K562 (cell line): ENCODE data around the gene FBXL12. TPM values are rescaled to one million over a fixed set of nuclear protein-coding genes. Genes with fewer than 3 reads are reported as not detected.

ENCODE experiments used
- ARID4B ChIP-seq: sonication (generic); formaldehyde crosslinking; IDR thresholded peaks from 2 replicates; pipeline ENCODE4 v1.8.0; 2022; ENCODE audit warnings: mild to moderate bottlenecking, missing genetic modification reagents
- ATF1 ChIP-seq, 2 experiments: fragments of 450-650 bp in 1 of 2; IDR thresholded peaks; 2 replicates each; pipeline ENCODE4 v1.6.1; 2016; ENCODE audit warnings: missing compliant biosample characterization in 1 of 2, missing genetic modification characterization in 1 of 2
- E2F3 ChIP-seq: fragments of 250-450 bp; sonication (Bioruptor Pico); IDR thresholded peaks from 2 replicates; pipeline ENCODE4 v1.4.0; 2020; ENCODE audit warnings: mild to moderate bottlenecking
- EHMT2 ChIP-seq: fragments of 450-650 bp; IDR thresholded peaks from 2 replicates; pipeline ENCODE4 v1.6.1; 2018; ENCODE audit warnings: antibody characterized with exemption
- GTF2B ChIP-seq: IDR thresholded peaks from 2 replicates; pipeline ENCODE4 v1.6.1; 2011; ENCODE audit not compliant: insufficient read length; ENCODE audit errors: extremely low read depth
- HDAC8 ChIP-seq: fragments of 450-650 bp; IDR thresholded peaks from 2 replicates; pipeline ENCODE4 v1.6.1; 2016; ENCODE audit warnings: mild to moderate bottlenecking, missing genetic modification characterization, moderate library complexity, missing compliant biosample characterization
- HNRNPH1 ChIP-seq: fragments of 200-400 bp; formaldehyde crosslinking; optimal IDR thresholded peaks from 2 replicates; pipeline ENCODE3; 2017; ENCODE audit warnings: low read depth, mild to moderate bottlenecking, low read length, moderate library complexity
- MCM2 ChIP-seq: fragments of 450-650 bp; IDR thresholded peaks from 2 replicates; pipeline ENCODE4 v1.6.1; 2017; ENCODE audit warnings: low read depth, mild to moderate bottlenecking
- MCM7 ChIP-seq, 2 experiments: fragments of 450-650 bp; IDR thresholded peaks; 2 replicates each; pipeline ENCODE4 v1.6.1; 2016 to 2018
- MTA3 ChIP-seq: fragments of 450-650 bp; formaldehyde crosslinking; IDR thresholded peaks from 2 replicates; pipeline ENCODE4 v1.6.1; 2017; ENCODE audit warnings: mild to moderate bottlenecking, borderline replicate concordance
- OTX1 ChIP-seq: fragments of 450-650 bp; formaldehyde crosslinking; IDR thresholded peaks from 2 replicates; pipeline ENCODE4 v1.4.0; 2022; ENCODE audit warnings: mild to moderate bottlenecking
- SMARCC2 ChIP-seq: fragments of 450-650 bp; IDR thresholded peaks from 2 replicates; pipeline ENCODE4 v1.6.1; 2017; ENCODE audit warnings: antibody characterized with exemption, moderate library complexity, mild to moderate bottlenecking, low read depth
- UBTF ChIP-seq, 2 experiments: IDR thresholded peaks; 2 replicates each; pipeline ENCODE4 v1.6.1; 2012; ENCODE audit warnings: improper control_type of control experiment in 2 of 2, low read depth in 2 of 2, low read length in 2 of 2, borderline replicate concordance in 1 of 2
- ZBTB5 ChIP-seq: fragments of 450-650 bp; IDR thresholded peaks from 2 replicates; pipeline ENCODE4 v1.6.1; 2017; ENCODE audit warnings: antibody characterized with exemption
- ZNF133 ChIP-seq: fragments of 250-450 bp; sonication (Bioruptor Pico); IDR thresholded peaks from 2 replicates; pipeline ENCODE4 v1.4.0; 2020; ENCODE audit warnings: mild to moderate bottlenecking
- ZNF224 ChIP-seq: sonication (generic); formaldehyde crosslinking; IDR thresholded peaks from 2 replicates; pipeline ENCODE4 v1.8.0; 2022; ENCODE audit warnings: mild to moderate bottlenecking, missing genetic modification reagents
- polyA plus RNA-seq, 8 experiments: library from polyadenylated mRNA; depleted of rRNA in 4 of 8; stranded (reverse) in 5 of 8; unstranded in 3 of 8; fragments of >200 nt; fragmentation: Nextera tagmentation in 2 of 8; fragmentation: Illumina TruSeq in 1 of 8; extraction: Ambion mirVana in 2 of 8; extraction: Trizol in 1 of 8; gene quantifications; 2 replicates each; pipeline versions ENCODE4 v1.2.1 to v1.2.3, GENCODE V29; 2011 to 2014; ENCODE audit warnings: inconsistent platforms in 1 of 8, missing spikeins in 1 of 8
- total RNA-seq, 7 experiments: library from RNA; depleted of rRNA in 6 of 7; stranded (reverse); fragments of >200 nt in 6 of 7; fragmentation: Illumina TruSeq in 2 of 7; extraction: Trizol in 2 of 7; gene quantifications; 2 replicates each; pipeline versions ENCODE4 v1.2.1 to v1.2.3, GENCODE V29; 2011 to 2021; ENCODE audit warnings: low replicate concordance in 1 of 7

The FBXL12 gene
- total and polyA plus RNA-seq, 9 of the 15 experiments (the other 6 are each of a cell fraction or from before 2014, with no cell fraction given), result 2.7 to 40.5 (median 26.5) TPM

- TF ChIP-seq UBTF (IDR thresholded peaks at IDR 0.05; ENCODE audit: borderline replicate concordance in 1 of 2, low read depth in 2 of 2, low read length in 2 of 2) (peak; percentile 98 to 99), ZBTB5 (no peak), ATF1 (CRISPR knock-in tag; IDR thresholded peaks at IDR 0.05) (no peak), ATF1 (tag; IDR thresholded peaks at IDR 0.05) (peak; percentile 92), EHMT2 (no peak), GTF2B (no peak), ZNF224 (CRISPR knock-in tag) (no peak), MCM2 (no peak), SMARCC2 (peak; percentile 54; the same call in 1 of the 2 replicates), E2F3 (CRISPR knock-in tag) (peak; percentile 74; the same call in 1 of the 2 replicates), ARID4B (no peak), MTA3 (peak; percentile 92; the same call in 1 of the 2 replicates), OTX1 (no peak; the same call in 1 of the 2 replicates), MCM7 (IDR thresholded peaks at IDR 0.05) (no peak), HDAC8 (tag) (0 out of 2 replicates have a peak, but pooled peaks have one; percentile 52), HNRNPH1 (no peak), ZNF133 (CRISPR knock-in tag) (no peak)
Measured at GRCh38 chr19:9768175-9769112, 50.4 kb downstream of the FBXL12 start, which contains the start of gene ZNF846 (continued).
